Fibroblast of lung (primary cell): Measurements from ENCODE around the gene NES. TPM values are rescaled to one million over a fixed set of nuclear protein-coding genes. Genes with fewer than 3 reads are reported as not detected.

Source experiments
- DNase-seq, 2 donors: peaks; one replicate each; pipeline versions ENCODE4 v3.0.0 to v3.0.0-alpha.2; 2010; ENCODE audit warnings: low read depth in 2 of 2
- H2AFZ ChIP-seq: 2 replicates; pipeline ENCODE4 v1.5.1; 2012; ENCODE audit warnings: low read length, control low read depth, inconsistent platforms
- H3K27ac ChIP-seq: 2 replicates; pipeline ENCODE4 v1.5.1; 2011; ENCODE audit warnings: low read length, control low read depth; ENCODE audit not compliant: insufficient read depth
- H3K27me3 ChIP-seq: 2 replicates; pipeline ENCODE4 v1.5.1; 2011; ENCODE audit warnings: mild to moderate bottlenecking, low read length; ENCODE audit not compliant: control insufficient read depth, insufficient read depth
- H3K36me3 ChIP-seq: 2 replicates; pipeline ENCODE4 v1.5.1; 2011; ENCODE audit warnings: low read length; ENCODE audit not compliant: control insufficient read depth, insufficient read depth
- H3K4me1 ChIP-seq: 2 replicates; pipeline ENCODE4 v1.5.1; 2011; ENCODE audit warnings: low read length; ENCODE audit not compliant: control insufficient read depth, insufficient read depth; ENCODE audit errors: extremely low read depth
- H3K4me2 ChIP-seq: 2 replicates; pipeline ENCODE4 v1.5.1; 2011; ENCODE audit warnings: low read length, control low read depth; ENCODE audit not compliant: insufficient read depth; ENCODE audit errors: extremely low read depth
- H3K4me3 ChIP-seq, 4 experiments: fragments of 200-600 bp in 1 of 4; sonication (generic) in 1 of 4; replicated peaks in 1 of 4; 2 replicates each; pipeline ENCODE4 v1.5.1; 2011 to 2016; ENCODE audit warnings: low read length in 4 of 4, low read depth in 3 of 4, mild to moderate bottlenecking in 3 of 4, control low read depth in 2 of 4, inconsistent platforms in 1 of 4, mixed read lengths in 1 of 4; ENCODE audit not compliant: insufficient read depth in 1 of 4; ENCODE audit errors: control extremely low read depth in 1 of 4
- H3K79me2 ChIP-seq: 2 replicates; pipeline ENCODE4 v1.5.1; 2012; ENCODE audit warnings: mild to moderate bottlenecking, low read length, inconsistent platforms; ENCODE audit not compliant: control insufficient read depth, insufficient read depth
- H3K9ac ChIP-seq: 2 replicates; pipeline ENCODE4 v1.5.1; 2011; ENCODE audit warnings: mild to moderate bottlenecking, low read length, control low read depth; ENCODE audit not compliant: insufficient read depth
- H3K9me3 ChIP-seq: 2 replicates; pipeline ENCODE4 v1.5.1; 2012; ENCODE audit warnings: low read depth, low read length; ENCODE audit not compliant: control insufficient read depth, insufficient read depth
- H4K20me1 ChIP-seq: 2 replicates; pipeline ENCODE4 v1.5.1; 2011; ENCODE audit warnings: low read length; ENCODE audit not compliant: control insufficient read depth, insufficient read depth; ENCODE audit errors: extremely low read depth
- CTCF ChIP-seq, 2 donors: IDR thresholded peaks in 1 of 2; conservative IDR thresholded peaks in 1 of 2; 1 replicate in 1 of 2; 2 replicates in 1 of 2; pipeline ENCODE4 v1.5.1; 2011 to 2012; ENCODE audit warnings: low read length in 2 of 2, control low read depth in 1 of 2, inconsistent platforms in 1 of 2, low read depth in 1 of 2, mild to moderate bottlenecking in 1 of 2
- EZH2 ChIP-seq: IDR thresholded peaks from 2 replicates; pipeline ENCODE4 v1.5.1; 2012; ENCODE audit warnings: low read length, control low read depth, mild to moderate bottlenecking; ENCODE audit errors: missing control alignments
- polyA plus RNA-seq, 2 donors: library from polyadenylated mRNA; depleted of rRNA in 1 of 2; stranded (reverse) in 1 of 2; unstranded in 1 of 2; fragments of >200 nt; gene quantifications; 2 replicates each; pipeline ENCODE4 v1.2.1, GENCODE V29; 2011 to 2012; ENCODE audit warnings: missing spikeins in 1 of 2
- total RNA-seq: library from RNA; depleted of rRNA; stranded (reverse); fragments of >200 nt; gene quantifications from 2 replicates; pipeline ENCODE4 v1.2.1, GENCODE V29; 2014

The NES gene
- total and polyA plus RNA-seq, 2 donors (not counting 1 experiment from before 2014, with no cell fraction given), result 34.6 to 87.4 TPM

- DNase-seq, result peak in 1 of 2 donors; percentile 36
- H3K4me1 ChIP-seq, result no peaks in the 10 kb centered on the region
- H3K27ac ChIP-seq, result no peak within 1 kb of the TSS
- TF ChIP-seq EZH2 (no peak), CTCF (conservative IDR thresholded peaks at IDR 0.05 in 1 of 2, IDR thresholded peaks at IDR 0.05 in 1 of 2; ENCODE audit: low read depth in 1 of 2, low read length in 2 of 2) (no peak)
- H3K4me2 ChIP-seq, result no peak within 1 kb of the TSS
- H3K9ac ChIP-seq, result no peak within 1 kb of the TSS
- no peaks in the 10 kb centered on the region for H3K79me2 ChIP-seq
- no peaks in the 10 kb centered on the region for H3K9me3 ChIP-seq
- H3K27me3 ChIP-seq, result peaks cover 82% of the 10 kb centered on the region
- H3K36me3 ChIP-seq, result no peaks in the 10 kb centered on the region
- H2AFZ ChIP-seq, result no peak within 1 kb of the TSS
- H3K4me3 ChIP-seq, result peak within 1 kb of the TSS in 2 of 4 experiments; percentile 4 to 28
- H4K20me1 ChIP-seq, result no peaks in the 10 kb centered on the region
These were observed 35.4 kb downstream of the NES start, which contains the start of gene BCAN for GRCh38 chr1:156641761-156642264. Gene BCAN, plus strand, starts transcription at chr1:156642117. Its CDS starts 3,938 bp downstream, at chr1:156646055.

GRCh38 chr1:156640842-156641706 lies 36.1 kb downstream of the NES start:
- H3K27me3 ChIP-seq, result peaks cover 76% of the 10 kb centered on the region
- no peak overlapping the region for H3K4me2 ChIP-seq
- no peaks in the 10 kb centered on the region for H3K4me1 ChIP-seq
- H3K27ac ChIP-seq, result no peak overlapping the region
- H3K4me3 ChIP-seq, result peak overlapping the region in 2 of 4 experiments; percentile 4 to 28
- H4K20me1 ChIP-seq, result no peaks in the 10 kb centered on the region
- H3K36me3 ChIP-seq, result no peaks in the 10 kb centered on the region
- H3K9ac ChIP-seq, result no peak overlapping the region
- DNase-seq, result no peak
- H3K79me2 ChIP-seq, result no peaks in the 10 kb centered on the region
- H2AFZ ChIP-seq, result no peak overlapping the region
- TF ChIP-seq CTCF (conservative IDR thresholded peaks at IDR 0.05 in 1 of 2, IDR thresholded peaks at IDR 0.05 in 1 of 2; ENCODE audit: low read depth in 1 of 2, low read length in 2 of 2) (no peak), EZH2 (peak; percentile 9)
- no peaks in the 10 kb centered on the region for H3K9me3 ChIP-seq

GRCh38 chr1:156639601-156640101 lies 37.6 kb downstream of the NES start:
- H3K9me3 ChIP-seq, result no peaks in the 10 kb centered on the region
- H3K27me3 ChIP-seq, result peaks cover 75% of the 10 kb centered on the region
- no peaks in the 10 kb centered on the region for H4K20me1 ChIP-seq
- no peak overlapping the region for H3K27ac ChIP-seq
- TF ChIP-seq CTCF (conservative IDR thresholded peaks at IDR 0.05 in 1 of 2, IDR thresholded peaks at IDR 0.05 in 1 of 2; ENCODE audit: low read depth in 1 of 2, low read length in 2 of 2), result no peak
- TF ChIP-seq EZH2, result peak; percentile 51
- no peak overlapping the region for H3K4me2 ChIP-seq
- H3K79me2 ChIP-seq, result no peaks in the 10 kb centered on the region
- no peaks in the 10 kb centered on the region for H3K36me3 ChIP-seq
- DNase-seq, result no peak
- no peaks in the 10 kb centered on the region for H3K4me1 ChIP-seq
- no peak overlapping the region for H3K9ac ChIP-seq
- H3K4me3 ChIP-seq, result no peak overlapping the region
- H2AFZ ChIP-seq, result no peak overlapping the region
